HG03060 (cell line): ENCODE results near the gene CABP1.

Experiments used
- ATAC-seq: cut with Tn5 transposase; IDR thresholded peaks from one replicate; pipeline ENCODE4 v1.9.1; 2021; ENCODE audit warnings: low read depth, moderate number of reproducible peaks; ENCODE audit not compliant: unreplicated experiment

CABP1 gene

DNA sequence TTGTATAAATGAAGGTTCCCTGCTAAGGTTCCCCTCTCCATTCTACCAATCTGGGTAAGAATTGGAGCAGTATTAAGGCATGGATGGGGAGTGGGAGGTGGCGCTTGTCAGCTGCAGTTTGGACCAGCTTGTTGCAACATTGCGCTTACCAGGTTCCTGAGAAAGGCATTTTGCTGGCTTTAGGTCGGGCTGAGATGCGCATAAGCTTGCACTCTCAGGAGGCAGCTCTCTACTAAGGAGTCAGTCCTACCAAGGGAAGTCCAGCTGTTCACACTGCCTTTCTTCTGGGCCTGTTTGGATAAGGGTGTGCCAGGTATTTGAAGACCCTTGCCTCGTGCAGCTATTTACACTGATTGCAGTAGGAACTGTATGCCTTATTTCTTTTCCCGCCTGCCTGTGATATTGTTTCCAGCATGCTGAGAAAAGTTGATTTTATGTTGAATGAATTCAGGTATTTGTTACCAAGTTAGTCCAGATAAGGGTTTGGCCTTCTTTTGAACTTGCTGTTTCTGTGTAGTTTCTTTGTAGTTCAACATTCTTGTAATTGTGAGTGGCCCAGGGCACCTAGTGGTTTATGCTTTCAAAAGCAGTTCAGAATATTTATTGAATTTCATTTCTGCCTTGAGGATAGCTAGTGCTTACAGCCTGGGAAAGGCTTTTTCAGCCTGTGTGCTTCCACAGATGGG, 49.1 kb downstream of the CABP1 start:
- no peak for ATAC-seq

DNA sequence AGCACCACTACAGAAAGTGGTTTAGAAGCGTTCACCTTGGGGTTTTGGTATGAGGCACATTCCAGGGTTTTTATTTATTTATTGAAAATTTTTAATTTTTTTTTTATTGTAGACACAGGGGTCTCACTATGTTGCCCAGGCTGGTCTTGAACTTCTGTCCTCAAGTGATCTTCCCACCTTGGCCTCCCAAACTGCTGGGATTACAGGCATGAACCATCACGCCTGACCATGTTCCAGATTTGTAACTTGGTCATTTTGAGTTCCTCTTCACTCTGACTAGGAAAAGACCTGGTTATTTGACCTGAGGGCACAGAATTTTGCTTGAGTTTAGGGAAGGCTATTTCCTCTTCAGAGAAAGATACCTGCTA, 49.6 kb downstream of the CABP1 start:
- no peak for ATAC-seq

DNA sequence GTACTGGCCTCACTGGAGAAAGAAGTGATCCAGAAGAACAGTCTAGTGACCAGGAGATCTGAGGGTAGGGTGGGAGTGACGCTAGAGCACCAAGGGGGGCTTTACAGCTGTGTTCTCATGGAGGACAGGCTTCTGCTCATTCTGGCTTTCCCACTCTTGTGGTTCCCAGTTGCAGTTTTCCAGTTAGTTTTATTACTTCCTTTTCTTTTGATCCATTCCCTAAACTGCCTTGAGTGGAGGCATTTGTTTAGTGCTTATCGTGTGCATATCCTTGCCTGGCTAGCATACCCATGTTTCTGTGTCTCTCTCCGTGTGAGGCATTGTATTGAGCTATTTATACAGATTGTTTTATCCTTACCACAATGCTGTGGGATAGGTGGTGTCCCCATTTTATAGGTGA, 50.6 kb downstream of the CABP1 start:
- ATAC-seq = no peak

DNA sequence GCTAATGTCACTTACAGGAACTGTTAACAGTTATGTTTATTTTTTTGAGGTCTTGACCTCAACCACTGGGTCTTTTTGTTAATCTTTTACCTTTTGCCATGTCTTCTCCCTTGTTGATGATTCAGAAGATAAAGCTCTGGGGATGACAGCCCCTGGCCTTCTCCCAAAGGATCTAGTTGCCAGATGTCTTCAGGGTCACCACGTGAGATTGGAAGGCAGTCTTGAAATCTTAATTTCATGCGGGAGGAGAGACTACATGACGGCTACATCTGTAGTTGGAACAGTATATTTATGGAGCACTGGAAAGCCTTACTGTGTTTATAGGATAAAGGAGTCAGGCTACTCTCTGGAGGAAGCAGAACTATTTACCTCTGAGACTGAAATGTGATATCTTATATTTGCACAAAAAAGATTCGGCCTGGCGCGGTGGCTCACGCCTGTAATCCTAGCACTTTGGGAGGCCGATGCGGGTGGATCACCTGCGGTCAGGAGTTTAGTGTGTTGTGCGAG, 52.2 kb downstream of the CABP1 start:
- no peak for ATAC-seq

DNA sequence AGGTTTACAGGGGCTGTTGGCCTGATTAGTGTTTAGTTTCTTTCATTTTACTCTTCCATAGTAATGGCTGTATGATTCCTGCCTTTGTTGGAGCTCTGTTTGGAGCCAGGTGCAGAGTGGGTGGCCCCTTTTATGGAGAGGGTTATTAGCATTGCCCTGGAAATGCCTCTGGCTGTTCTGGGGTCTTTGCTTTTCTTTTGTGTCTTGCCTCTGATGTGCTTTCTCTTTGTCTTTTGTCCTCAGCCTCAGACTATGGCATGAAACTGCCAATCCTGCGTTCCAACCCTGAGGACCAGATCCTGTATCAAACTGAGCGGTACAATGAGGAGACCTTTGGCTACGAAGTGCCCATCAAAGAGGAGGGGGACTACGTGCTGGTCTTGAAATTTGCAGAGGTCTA, 53.4 kb downstream of the CABP1 start:
- ATAC-seq = no peak

DNA sequence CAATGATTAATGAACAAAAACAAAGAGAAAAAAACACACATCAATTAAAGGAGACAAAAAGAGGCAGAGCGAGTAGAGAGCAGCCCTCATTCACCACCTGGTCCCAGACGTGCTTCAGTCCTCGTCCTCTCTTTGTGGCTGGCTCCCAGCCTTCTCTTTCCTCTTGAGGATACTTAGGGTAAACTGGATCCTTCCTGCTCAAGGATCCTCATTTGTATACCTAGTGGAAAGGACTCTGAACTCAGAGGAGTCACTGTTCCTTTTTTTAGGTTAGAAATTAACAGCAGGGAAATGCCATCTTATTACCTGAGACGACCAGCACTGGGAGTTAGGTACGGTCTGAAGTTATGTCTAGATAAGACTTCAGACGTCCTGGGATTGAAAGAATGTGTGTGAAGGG, 56.2 kb downstream of the CABP1 start:
- no peak for ATAC-seq

DNA sequence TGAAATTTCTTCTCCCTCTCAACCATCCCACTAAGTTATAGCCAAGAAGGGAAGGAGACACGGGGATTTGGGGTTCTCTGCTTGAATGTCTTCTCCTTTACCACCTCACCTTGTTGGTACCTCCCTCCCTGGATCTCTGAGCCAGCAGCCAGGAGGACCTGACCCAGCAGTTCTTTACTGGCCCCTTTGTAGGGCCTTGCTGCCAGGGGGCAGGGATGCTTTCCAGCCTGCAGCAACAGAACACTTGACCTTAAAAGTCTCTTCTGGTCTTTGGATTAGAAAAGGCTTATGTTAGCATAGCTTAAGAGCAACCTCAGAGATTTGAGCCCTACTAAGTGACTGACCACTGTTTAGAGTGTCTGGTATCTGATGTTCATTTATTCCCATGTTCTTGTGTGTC, 56.9 kb downstream of the CABP1 start:
- ATAC-seq = no peak

DNA sequence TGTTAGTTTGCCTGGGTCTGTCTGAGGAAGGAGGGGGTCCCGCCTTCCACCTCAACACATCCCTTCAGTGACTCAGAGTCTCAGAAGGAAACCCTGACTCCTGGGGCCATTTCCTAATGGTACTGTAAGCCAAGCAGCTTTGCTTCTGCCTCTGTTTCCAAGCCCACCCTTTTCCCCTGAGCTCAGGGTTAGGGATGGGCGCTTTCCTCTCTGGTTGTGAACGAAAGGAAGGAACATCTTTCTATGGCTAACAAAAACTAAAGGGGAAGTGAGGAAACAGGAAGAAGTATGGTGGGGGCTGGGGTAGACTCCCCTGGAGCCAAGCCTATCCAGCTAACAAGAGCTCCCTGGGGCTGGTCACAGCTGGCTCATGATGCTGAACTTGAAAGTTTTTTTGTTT, 58.2 kb downstream of the CABP1 start:
- ATAC-seq = no peak

DNA sequence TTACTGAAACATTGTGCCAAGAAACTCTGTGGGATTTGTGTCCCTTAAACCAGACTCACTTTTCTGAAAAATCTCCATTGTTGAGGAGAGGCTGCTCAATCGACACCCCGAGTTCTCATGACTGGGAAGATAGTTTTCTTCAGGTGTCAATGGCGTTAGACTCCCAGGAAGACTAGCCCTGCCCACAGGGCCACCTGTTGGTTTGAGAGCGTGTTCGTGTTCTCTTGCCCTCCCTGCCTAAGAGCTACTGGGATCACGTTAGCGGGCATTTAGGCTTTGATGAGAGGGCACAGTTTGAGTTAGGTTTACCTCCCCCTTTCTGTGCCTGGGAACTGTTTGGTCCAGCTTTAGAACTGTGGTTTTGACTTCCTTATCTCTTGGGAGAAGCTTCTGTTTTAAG, 59.1 kb downstream of the CABP1 start:
- no peak for ATAC-seq

DNA sequence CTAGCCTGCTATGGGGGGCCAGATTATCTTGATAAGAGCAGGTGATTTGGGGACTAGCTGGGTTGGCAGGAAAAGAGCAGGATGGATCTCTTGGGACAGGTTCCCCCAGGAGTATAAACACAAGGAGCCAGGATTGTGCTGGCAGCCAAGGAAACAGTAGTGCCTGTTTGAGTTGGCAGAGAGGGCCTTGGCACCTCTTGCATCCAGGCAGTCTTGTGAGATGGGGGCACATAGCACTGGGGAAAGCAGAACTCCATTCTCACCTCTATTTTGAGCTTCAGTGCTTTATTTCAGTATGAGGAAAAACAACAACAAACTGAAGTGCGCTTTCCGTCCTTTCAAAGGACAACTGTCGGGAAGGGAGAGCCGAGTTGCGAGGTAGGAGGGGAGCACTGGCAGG, 60.5 kb downstream of the CABP1 start:
- no peak for ATAC-seq

DNA sequence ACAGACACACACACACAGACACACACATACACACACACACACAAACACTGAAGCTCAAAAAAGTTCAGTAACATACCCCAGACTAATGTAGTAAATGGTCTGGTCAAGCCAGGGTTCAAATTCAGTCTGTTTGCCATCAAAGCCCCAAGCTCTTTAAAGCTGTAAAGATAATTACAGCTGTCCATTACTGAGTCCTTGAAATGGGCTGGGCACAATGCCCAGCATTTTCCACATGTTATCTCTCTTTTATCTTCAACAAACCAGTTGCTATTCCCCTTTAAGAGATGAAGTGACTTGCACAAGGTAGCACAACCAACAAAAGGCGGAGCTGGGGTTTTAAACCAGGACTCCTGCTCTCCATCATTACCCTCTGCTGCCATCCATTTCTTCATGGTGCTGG, 62.2 kb downstream of the CABP1 start:
- no peak for ATAC-seq

DNA sequence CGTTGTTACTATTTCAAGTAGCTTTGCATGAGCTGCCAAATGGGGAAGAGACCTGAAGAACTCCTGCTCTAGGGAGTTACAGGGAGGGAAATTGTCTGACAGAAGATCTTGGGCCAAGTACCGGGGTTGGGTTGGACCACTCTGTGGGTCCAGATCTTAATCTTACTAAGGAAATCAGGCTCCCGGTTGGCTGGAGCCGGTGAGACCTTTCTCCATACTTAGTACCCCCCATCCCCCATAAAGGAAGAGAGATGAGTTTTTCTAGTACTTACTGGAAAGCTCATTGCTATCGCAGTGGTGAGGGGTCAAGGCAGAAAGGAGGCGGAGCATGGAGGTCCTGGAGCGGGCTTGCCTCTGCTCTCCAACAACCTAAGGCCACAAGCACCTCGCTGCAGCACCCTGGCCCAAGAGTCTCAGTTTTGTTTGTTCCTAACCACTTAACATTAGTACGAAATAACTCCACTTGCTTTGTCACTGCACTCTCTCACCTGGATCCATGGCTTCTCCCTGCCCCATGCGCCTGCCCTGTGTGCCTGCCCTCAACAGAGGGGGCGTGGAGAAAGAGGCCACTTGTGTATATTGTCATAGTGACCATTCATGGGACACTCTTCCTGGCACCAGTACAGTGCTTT, 63.0 kb downstream of the CABP1 start:
- no peak for ATAC-seq

DNA sequence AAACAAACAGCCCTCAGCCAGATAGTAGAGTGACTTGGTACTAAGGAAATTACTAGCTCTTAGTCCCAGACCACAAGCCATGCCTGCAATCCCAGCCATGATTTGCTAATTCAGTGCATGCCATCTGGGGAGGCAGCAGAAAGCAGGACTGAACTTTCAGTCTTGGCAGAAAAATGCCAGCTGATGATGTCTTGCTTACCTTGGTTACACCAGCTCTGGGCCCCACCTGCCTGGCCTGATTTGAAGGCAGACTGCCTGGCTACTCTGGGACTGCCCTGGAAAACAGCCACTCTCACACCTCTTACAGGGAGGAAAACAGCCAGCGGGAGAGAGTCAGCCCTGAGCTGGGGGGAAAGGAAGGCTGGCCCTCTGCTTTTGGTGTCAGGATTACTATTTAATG, 65.2 kb downstream of the CABP1 start:
- ATAC-seq = no peak

DNA sequence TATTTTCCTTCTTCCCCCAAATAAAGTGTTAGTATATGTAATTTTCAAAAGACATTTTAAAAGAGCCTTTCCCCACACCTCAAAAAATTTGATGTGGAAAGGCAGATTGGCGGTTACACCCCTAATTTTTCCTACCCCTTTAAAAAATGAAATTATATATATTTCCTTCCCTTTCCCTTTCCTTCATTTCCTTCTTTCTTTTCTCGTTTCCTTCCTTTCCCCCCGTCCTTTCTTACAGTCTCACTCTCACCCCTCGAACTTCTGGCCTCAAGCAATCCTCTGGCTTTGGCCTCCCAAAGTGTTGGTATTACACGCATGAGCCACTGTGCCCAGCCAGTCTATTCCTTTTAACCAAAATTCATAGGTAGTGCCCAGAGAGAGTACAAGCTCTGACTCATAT, 65.6 kb downstream of the CABP1 start:
- no peak for ATAC-seq

DNA sequence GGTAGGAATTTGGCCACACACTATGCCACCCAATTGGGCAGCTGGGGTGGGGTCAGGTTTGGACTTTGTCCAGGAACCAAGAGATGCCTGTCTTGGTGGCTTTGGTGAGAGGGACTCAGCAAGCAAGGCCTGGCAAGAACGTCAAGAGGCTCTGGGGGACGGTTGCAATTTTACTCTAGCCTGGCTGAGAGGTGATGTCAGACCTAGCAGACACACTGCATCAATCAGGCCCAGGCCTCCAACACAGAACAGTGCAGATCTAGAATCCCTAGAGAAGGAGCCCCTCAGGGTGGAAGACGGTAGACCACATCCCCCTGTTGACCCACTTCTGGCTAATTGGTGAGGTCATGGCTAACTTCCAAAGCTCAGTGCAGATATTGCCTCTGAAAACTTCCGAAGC, 68.2 kb downstream of the CABP1 start:
- no peak for ATAC-seq

DNA sequence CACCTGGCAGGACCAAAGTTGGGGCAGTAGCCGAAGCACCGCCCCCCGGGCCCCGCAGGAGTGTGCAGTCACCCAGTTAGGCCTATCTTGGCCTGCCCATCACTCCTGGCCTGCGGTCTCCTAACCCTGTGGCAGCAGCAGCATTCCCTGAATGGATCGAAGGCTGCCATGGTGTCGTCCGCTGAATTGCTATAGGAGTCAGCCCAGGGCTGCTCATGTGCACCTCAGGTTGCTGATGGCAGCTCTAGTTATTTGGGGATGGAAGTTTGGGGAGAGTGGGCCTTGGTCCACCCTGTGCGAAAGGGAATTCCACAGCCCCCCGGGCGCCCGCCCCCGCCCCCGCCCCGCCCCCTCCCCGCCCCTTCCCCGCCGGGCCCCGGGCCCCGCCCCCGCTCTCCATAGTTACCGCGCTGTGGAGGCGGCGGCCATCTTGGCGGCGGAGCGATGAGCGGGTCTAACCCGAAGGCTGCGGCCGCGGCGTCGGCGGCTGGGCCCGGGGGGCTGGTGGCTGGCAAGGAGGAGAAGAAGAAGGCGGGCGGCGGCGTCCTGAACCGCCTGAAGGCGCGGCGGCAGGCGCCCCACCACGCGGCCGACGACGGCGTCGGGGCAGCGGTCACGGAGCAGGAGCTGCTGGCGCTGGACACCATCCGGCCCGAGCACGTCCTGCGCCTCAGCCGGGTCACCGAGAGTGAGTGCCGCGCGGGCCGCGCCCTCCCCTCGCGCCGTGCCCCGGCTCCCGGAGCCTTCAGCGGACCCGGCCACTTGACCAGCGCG, 69.8 kb downstream of the CABP1 start, which contains the start of gene UNC119B:
Gene UNC119B, plus strand, starts transcription at position 428 of the 774 bp plus-strand sequence. Its CDS starts 17 bp downstream, at position 445.
- ATAC-seq = no peak

DNA sequence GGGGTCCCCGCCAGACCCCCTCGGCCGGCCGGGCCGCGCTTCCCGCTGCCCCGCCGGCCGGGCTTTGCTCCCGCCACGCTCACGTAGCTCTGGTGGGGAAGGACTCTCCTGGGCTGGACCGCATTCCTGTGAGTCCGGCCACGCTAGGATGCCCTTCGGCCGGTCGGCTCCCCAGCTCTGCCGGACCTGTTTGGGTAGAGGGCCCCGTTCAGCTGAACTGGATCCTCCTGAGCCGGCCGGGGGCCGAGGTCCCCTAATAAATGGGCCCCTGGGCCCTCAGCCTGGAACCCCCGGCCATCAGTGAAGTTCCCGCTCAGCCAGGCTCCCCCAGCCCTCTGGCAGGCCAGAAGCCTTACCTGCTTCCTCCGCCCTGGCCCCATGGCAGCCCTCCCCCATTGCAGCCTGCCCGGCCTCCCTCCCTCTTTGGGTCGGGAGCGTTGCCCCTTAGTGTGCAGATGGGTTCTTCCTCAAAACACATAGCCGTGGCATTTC, 70.4 kb downstream of the CABP1 start:
- ATAC-seq = no peak

DNA sequence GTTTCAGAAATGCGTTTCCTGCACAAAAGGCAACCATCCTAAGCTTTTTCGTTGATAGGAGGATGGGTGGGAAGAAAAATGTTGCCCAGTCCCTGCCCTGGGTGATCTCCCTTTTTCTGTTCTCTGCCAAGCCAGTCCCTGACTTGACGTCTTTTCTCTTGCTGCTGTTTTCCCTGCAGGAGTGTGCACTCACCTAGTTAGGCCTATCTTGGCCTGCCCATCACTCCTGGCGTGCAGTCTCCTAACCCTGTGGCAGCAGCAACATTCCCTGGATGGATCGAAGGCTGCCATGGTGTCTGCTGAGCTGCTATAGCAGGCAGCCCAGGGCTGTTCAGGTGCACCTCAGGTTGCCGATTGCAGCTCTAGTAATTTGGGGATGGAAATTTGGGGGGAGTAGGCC, 71.0 kb downstream of the CABP1 start:
- no peak for ATAC-seq

DNA sequence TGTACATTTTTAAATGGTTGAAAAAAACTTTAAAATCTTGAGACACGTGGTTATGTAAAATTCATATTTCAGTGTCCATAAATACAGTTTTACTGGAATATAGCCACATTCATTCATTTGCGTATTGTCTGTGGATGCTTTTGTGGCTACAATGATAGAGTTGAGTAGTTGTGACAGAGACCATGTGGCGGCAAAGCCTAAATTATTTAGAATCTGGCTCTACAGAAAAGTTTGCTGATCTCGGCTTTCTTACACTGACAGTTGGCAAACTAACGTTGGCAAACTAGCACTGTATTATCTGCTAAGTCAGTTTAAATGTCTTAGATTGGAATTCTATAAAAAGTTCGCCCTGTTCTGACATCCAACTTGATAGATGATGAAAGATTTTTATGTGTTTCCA, 72.2 kb downstream of the CABP1 start:
- ATAC-seq = no peak

DNA sequence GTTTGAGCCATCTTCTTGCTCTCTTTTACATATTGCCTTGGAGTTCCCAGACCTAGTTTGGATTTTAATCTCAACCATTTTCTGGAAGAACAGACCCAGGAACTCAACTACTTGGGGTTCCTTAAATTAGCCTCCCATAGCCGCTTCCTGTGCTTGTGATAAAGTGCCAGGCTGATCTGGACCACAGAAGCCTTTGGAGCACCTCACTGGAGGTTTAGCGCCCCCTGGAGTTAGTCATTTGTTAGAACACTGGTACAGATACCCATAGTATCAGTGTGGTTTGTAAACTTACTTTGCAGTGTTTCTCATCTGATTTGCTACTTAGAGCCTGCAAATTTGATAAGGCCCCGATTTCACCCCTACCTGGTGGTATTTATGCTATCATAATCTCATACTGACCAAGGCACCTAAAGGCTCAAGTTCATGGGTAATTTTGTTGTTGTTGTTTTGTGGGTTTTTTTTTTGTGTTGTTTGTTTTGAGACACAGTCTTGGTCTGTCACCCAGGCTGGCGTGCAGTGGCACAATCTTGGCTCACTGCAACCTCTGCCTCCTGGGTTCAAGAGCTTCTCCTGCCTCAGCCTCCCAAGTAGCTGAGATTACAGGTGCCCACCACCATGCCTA, 73.5 kb downstream of the CABP1 start:
- no peak for ATAC-seq
